GM12878 (cell line): ENCODE data around the gene FOLR3. TPM values are rescaled to one million over a fixed set of nuclear protein-coding genes. Genes with fewer than 3 reads are reported as not detected.

Experiments
- ATAC-seq: fragments of 200-7000 bp; cut with Tn5 transposase; 3 replicates; pipeline ENCODE4 v1.9.1; 2020; ENCODE audit warnings: mild to moderate bottlenecking, moderate library complexity
- BruUV-seq: library from RNA; stranded (reverse); fragments of 400-500 nt; replicated peaks from 2 replicates; lab custom pipeline; 2021; lab: Mats Ljungman, UMichigan
- CTCF ChIA-PET: fragments of 300-600 bp; sonication (Branson Sonifier 250); formaldehyde crosslinking; extraction: SDS; loops from one replicate; lab custom pipeline; 2021; ENCODE audit warnings: inconsistent platforms; lab: Yijun Ruan, JAX
- POLR2A ChIA-PET: fragments of 350-600 bp; formaldehyde crosslinking; extraction: SDS; loops from one replicate; lab custom pipeline; 2021; ENCODE audit warnings: inconsistent platforms; lab: Charles Lee
- RAD21 ChIA-PET: fragments of 300-600 bp; sonication (Branson Sonifier 250); formaldehyde crosslinking; loops from one replicate; lab custom pipeline; 2023; ENCODE audit warnings: antibody characterized with exemption; ENCODE audit not compliant: unreplicated experiment; lab: Charles Lee
- SMC1A ChIA-PET: fragments of 300-600 bp; sonication (Branson Sonifier 250); formaldehyde crosslinking; loops from one replicate; lab custom pipeline; 2023; ENCODE audit not compliant: unreplicated experiment, uncharacterized antibody; lab: Charles Lee
- DNase-seq: peaks from one replicate; pipeline ENCODE4 v3.0.0-alpha.2; 2011; ENCODE audit warnings: low read depth, low spot score
- FAIRE-seq: peaks from 3 replicates; lab custom pipeline; 2011; peaks lifted over from hg19 to GRCh38; lab: Jason Lieb, UNC
- H2AFZ ChIP-seq: 2 replicates; pipeline ENCODE4 v1.6.0; 2011; ENCODE audit warnings: low read depth, low read length, control low read depth; ENCODE audit not compliant: control insufficient read depth
- H3K27ac ChIP-seq: 2 replicates; pipeline ENCODE4 v1.5.1; 2011; ENCODE audit warnings: control low read depth; ENCODE audit not compliant: control insufficient read depth, insufficient read depth
- H3K27me3 ChIP-seq, 2 experiments: replicated peaks in 1 of 2; 2 replicates each; pipeline versions ENCODE4 v1.6.0 to v1.6.1; 2011; ENCODE audit warnings: low read length in 1 of 2; ENCODE audit not compliant: control insufficient read depth in 2 of 2, insufficient read depth in 2 of 2
- H3K36me3 ChIP-seq, 2 experiments: 2 replicates each; pipeline ENCODE4 v1.5.1; 2011; ENCODE audit warnings: low read length in 1 of 2; ENCODE audit not compliant: control insufficient read depth in 2 of 2, insufficient read depth in 2 of 2
- H3K4me1 ChIP-seq: 2 replicates; pipeline ENCODE4 v1.6.1; 2011; ENCODE audit warnings: mild to moderate bottlenecking, low read length, moderate library complexity, mixed read lengths; ENCODE audit not compliant: control insufficient read depth, insufficient read depth
- H3K4me2 ChIP-seq: 2 replicates; pipeline ENCODE4 v1.6.0; 2011; ENCODE audit warnings: control low read depth; ENCODE audit not compliant: control insufficient read depth, insufficient read depth
- H3K4me3 ChIP-seq: fragments of 200-600 bp; sonication (generic); 2 replicates; pipeline ENCODE4 v1.5.1; 2016
- H3K79me2 ChIP-seq: 2 replicates; pipeline ENCODE4 v1.6.0; 2011; ENCODE audit warnings: low read length; ENCODE audit not compliant: control insufficient read depth, insufficient read depth
- H3K9ac ChIP-seq: 2 replicates; pipeline ENCODE4 v1.8.0; 2011; ENCODE audit warnings: low read length, control low read depth, mixed read lengths; ENCODE audit not compliant: control insufficient read depth, insufficient read depth
- H3K9me3 ChIP-seq: replicated peaks from 3 replicates; pipeline ENCODE4 v1.5.1; 2011; ENCODE audit warnings: mild to moderate bottlenecking, low read length; ENCODE audit not compliant: control insufficient read depth, insufficient read depth
- H4K20me1 ChIP-seq: 2 replicates; pipeline ENCODE4 v1.6.0; 2011; ENCODE audit not compliant: control insufficient read depth, insufficient read depth
- BCLAF1 ChIP-seq: fragments of 450-650 bp; IDR thresholded peaks from 2 replicates; pipeline ENCODE4 v1.6.1; 2017; ENCODE audit warnings: antibody characterized with exemption, mild to moderate bottlenecking, moderate library complexity
- BMI1 ChIP-seq: fragments of 450-650 bp; IDR thresholded peaks from 2 replicates; pipeline ENCODE4 v1.6.1; 2016; ENCODE audit warnings: mild to moderate bottlenecking, moderate library complexity, borderline replicate concordance
- CEBPB ChIP-seq, 2 experiments: fragments of 150-350 bp in 1 of 2; IDR thresholded peaks; 2 replicates each; pipeline ENCODE4 v1.6.1; 2012 to 2014; ENCODE audit warnings: low read depth in 2 of 2, low read length in 2 of 2, borderline replicate concordance in 1 of 2, inconsistent platforms in 1 of 2
- DPF2 ChIP-seq: fragments of 450-650 bp; IDR thresholded peaks from 2 replicates; pipeline ENCODE4 v1.6.1; 2017; ENCODE audit warnings: mild to moderate bottlenecking
- FOS ChIP-seq: IDR thresholded peaks from 3 replicates; pipeline ENCODE4 v1.6.1; 2011; ENCODE audit warnings: borderline replicate concordance; ENCODE audit not compliant: insufficient read length; ENCODE audit errors: extremely low read depth
- HDAC6 ChIP-seq: fragments of 200-600 bp; sonication (generic); IDR thresholded peaks from one replicate; pipeline ENCODE4 v1.8.0; 2017; ENCODE audit warnings: antibody characterized with exemption; ENCODE audit not compliant: unreplicated experiment
- MYC ChIP-seq: IDR thresholded peaks from 2 replicates; pipeline ENCODE4 v1.6.1; 2011; ENCODE audit warnings: mild to moderate bottlenecking, low read length, moderate library complexity, inconsistent platforms; ENCODE audit not compliant: insufficient read depth, insufficient replicate concordance, insufficient read length, severe bottlenecking
- PML ChIP-seq: IDR thresholded peaks from 2 replicates; pipeline ENCODE4 v1.6.1; 2012; ENCODE audit warnings: low read length, inconsistent platforms
- POLR2A ChIP-seq: IDR thresholded peaks from 2 replicates; pipeline ENCODE4 v1.6.1; 2011; ENCODE audit warnings: low read depth, mild to moderate bottlenecking, low read length
- POLR2AphosphoS2 ChIP-seq: IDR thresholded peaks from 2 replicates; pipeline ENCODE4 v1.6.1; 2011; ENCODE audit warnings: low read depth, mild to moderate bottlenecking, low read length, improper control_type of control experiment, moderate library complexity
- POU2F2 ChIP-seq: IDR thresholded peaks from 3 replicates; pipeline ENCODE4 v1.6.1; 2011; ENCODE audit warnings: low read depth, mild to moderate bottlenecking, low read length, borderline replicate concordance
- SKIL ChIP-seq: fragments of 450-650 bp; IDR thresholded peaks from 2 replicates; pipeline ENCODE4 v1.6.1; 2017; ENCODE audit warnings: mild to moderate bottlenecking, low read depth, inconsistent platforms; ENCODE audit not compliant: poor library complexity, severe bottlenecking
- SMAD5 ChIP-seq: IDR thresholded peaks from 2 replicates; pipeline ENCODE4 v1.6.1; 2016; ENCODE audit warnings: antibody characterized with exemption, low read depth
- STAT1 ChIP-seq: fragments of 450-650 bp; conservative IDR thresholded peaks from 2 replicates; pipeline ENCODE4 v1.6.1; 2014; ENCODE audit warnings: antibody characterized with exemption, mild to moderate bottlenecking
- TARDBP ChIP-seq: IDR thresholded peaks from 2 replicates; pipeline ENCODE4 v1.6.1; 2016; ENCODE audit warnings: borderline replicate concordance
- ZNF217 ChIP-seq: fragments of 450-650 bp; IDR thresholded peaks from 2 replicates; pipeline ENCODE4 v1.6.1; 2017; ENCODE audit warnings: antibody characterized with exemption, mild to moderate bottlenecking
- WGBS: methylation state at CpG from one replicate; pipeline ENCODE4 v1.1.6; 2016; ENCODE audit warnings: low lambda C conversion rate; ENCODE audit not compliant: insufficient replicate concordance, insufficient coverage; ENCODE audit errors: missing lambda C conversion rate; 5-methylcytosine and 5-hydroxymethylcytosine counted together
- in situ Hi-C: fragments of 300-500 bp; cut with MboI; formaldehyde crosslinking; loops from 9 replicates; pipeline ENCODE4 v1.14.3; 2018; ENCODE audit warnings: mixed read lengths
- intact Hi-C: fragments of 100-400 bp; cut with micrococcal nuclease; formaldehyde crosslinking; loops from one replicate; pipeline ENCODE4 v1.14.2; 2022; ENCODE audit not compliant: unreplicated experiment
- polyA plus RNA-seq, 11 experiments: library from polyadenylated mRNA; depleted of rRNA in 4 of 11; unstranded in 6 of 11; stranded (reverse) in 5 of 11; fragments of >200 nt; fragmentation: Nextera tagmentation in 4 of 11; fragmentation: Illumina TruSeq in 1 of 11; extraction: Ambion mirVana in 4 of 11; extraction: Trizol in 1 of 11; gene quantifications; 1 replicate in 1 of 11; 2 replicates in 10 of 11; pipeline versions ENCODE4 v1.2.1 to v1.2.3, GENCODE V29; 2011 to 2016; ENCODE audit warnings: inconsistent platforms in 2 of 11, missing spikeins in 2 of 11, low read depth in 1 of 11
- total RNA-seq, 4 experiments: library from RNA; depleted of rRNA in 3 of 4; stranded (reverse); fragments of >200 nt in 3 of 4; fragmentation: Illumina TruSeq in 1 of 4; extraction: Trizol in 1 of 4; gene quantifications; 2 replicates each; pipeline versions ENCODE4 v1.2.1 to v1.2.3, GENCODE V29; 2013 to 2021

FOLR3 gene
- total and polyA plus RNA-seq, 10 of the 15 experiments (the other 5 are each of a cell fraction or from before 2014, with no cell fraction given), result not detected

GRCh38 chr11:72127923-72128322 is 7.6 kb upstream of the FOLR3 start:
- FAIRE-seq (no peak), DNase-seq (no peak), ATAC-seq (no peak)
- WGBS, result 48% methylated on average over 2 of the region's 2 CpGs
- TF ChIP-seq POLR2A (no peak), ZNF217 (no peak), HDAC6 (no peak), TARDBP (no peak), PML (no peak), CEBPB (IDR thresholded peaks at IDR 0.05; ENCODE audit: borderline replicate concordance in 1 of 2, low read depth in 2 of 2, low read length in 2 of 2) (no peak), POLR2AphosphoS2 (no peak), MYC (no peak), FOS (no peak), DPF2 (no peak), STAT1 (no peak), SKIL (no peak), BMI1 (no peak), BCLAF1 (no peak), POU2F2 (no peak), SMAD5 (no peak)
- intact Hi-C loops, result no loop called here
- Histone ChIP-seq H4K20me1 (no peaks in the 10 kb centered on the region), H3K4me3 (no peak overlapping the region), H3K9ac (no peak overlapping the region), H3K27ac (no peak overlapping the region), H2AFZ (no peak overlapping the region), H3K4me2 (no peak overlapping the region), H3K79me2 (no peaks in the 10 kb centered on the region), H3K4me1 (no peaks in the 10 kb centered on the region), H3K27me3 (no peaks in the 10 kb centered on the region), H3K9me3 (peaks cover 2% of the 10 kb centered on the region; the same call in 2 of the 3 replicates), H3K36me3 (no peaks in the 10 kb centered on the region)
- ChIA-PET CTCF (interaction anchor here (0.6 to 1.4 kb wide), 3 partner anchors 16 to 103 kb away, joined by 3 to 6 read pairs (median 4); no protein-coding TSS in a partner anchor), SMC1A (interaction anchor here (0.6 to 1.9 kb wide), 4 partner anchors 19 to 336 kb away, joined by 3 to 6 read pairs (median 4); no protein-coding TSS in a partner anchor), POLR2A (no interaction called here), RAD21 (no interaction called here)
- BruUV-seq, result no TSS peak
- in situ Hi-C loops, result no loop called here
